ENCODE data around the gene LMO2. TPM values are rescaled to one million over a fixed set of nuclear protein-coding genes. Genes with fewer than 3 reads are reported as not detected.
A peak's percentile ranks its signal among the peaks of the same experiment; 100 is the strongest.
"Not testable (repeated sequence)": the region's sequence is repeated elsewhere in the genome, so short reads cannot be mapped to it uniquely, and the experiment has no call there.

LMO2 gene
- total RNA-seq, 2 donors from 2014 or later, result 4.6 to 13.1 TPM

- DNase-seq (ENCODE audit: low spot score), result no peak
- no peak for TF ChIP-seq CTCF (IDR thresholded peaks at IDR 0.05)
- peaks cover 0 to 7% of the 10 kb centered on the region in 2 donors for H3K27me3 ChIP-seq
- no peak overlapping the region for H3K27ac ChIP-seq
- H3K9me3 ChIP-seq, result no peaks in the 10 kb centered on the region
- peaks cover 0 to 10% of the 10 kb centered on the region in 2 donors for H3K4me1 ChIP-seq
- H3K36me3 ChIP-seq, result no peaks in the 10 kb centered on the region
- peak overlapping the region; percentile 31 to 57 for H3K4me3 ChIP-seq
Observed at GRCh38 chr11:33828604-33829429, 63.1 kb downstream of the LMO2 start.

- Histone ChIP-seq H3K27me3 (peaks cover 0 to 7% of the 10 kb centered on the region in 2 donors), H3K9me3 (no peaks in the 10 kb centered on the region), H3K36me3 (no peaks in the 10 kb centered on the region), H3K4me3 (no peak overlapping the region), H3K27ac (no peak overlapping the region), H3K4me1 (peaks cover 0 to 10% of the 10 kb centered on the region in 2 donors)
- TF ChIP-seq CTCF (IDR thresholded peaks at IDR 0.05), result no peak
- DNase-seq (ENCODE audit: low spot score), result no peak
Observed at GRCh38 chr11:33827206-33827605, 64.7 kb downstream of the LMO2 start.

- no peaks in the 10 kb centered on the region for H3K9me3 ChIP-seq
- no peaks in the 10 kb centered on the region for H3K36me3 ChIP-seq
- TF ChIP-seq CTCF (IDR thresholded peaks at IDR 0.05), result no peak
- DNase-seq (ENCODE audit: low spot score), result no peak
- H3K27me3 ChIP-seq, result peaks cover 0 to 7% of the 10 kb centered on the region in 2 donors
- no peak overlapping the region for H3K4me3 ChIP-seq
- H3K4me1 ChIP-seq, result peaks cover 0 to 10% of the 10 kb centered on the region in 2 donors
- no peak overlapping the region for H3K27ac ChIP-seq
Observed at GRCh38 chr11:33825854-33826560, 65.9 kb downstream of the LMO2 start.

- H3K4me3 ChIP-seq; DNase-seq (ENCODE audit: low spot score); H3K36me3 ChIP-seq; H3K27me3 ChIP-seq; H3K4me1 ChIP-seq; H3K27ac ChIP-seq; H3K9me3 ChIP-seq: not testable (repeated sequence)
Observed at GRCh38 chr11:33822981-33823380, 68.9 kb downstream of the LMO2 start.

GRCh38 chr11:33819278-33820035 is 72.4 kb downstream of the LMO2 start:
- Histone ChIP-seq H3K27ac (no peak overlapping the region), H3K9me3 (no peaks in the 10 kb centered on the region), H3K4me3 (no peak overlapping the region), H3K4me1 (no peaks in the 10 kb centered on the region), H3K27me3 (no peaks in the 10 kb centered on the region), H3K36me3 (no peaks in the 10 kb centered on the region)
- DNase-seq (ENCODE audit: low spot score), result no peak
- TF ChIP-seq CTCF (IDR thresholded peaks at IDR 0.05), result no peak

Other genes starting within 250 kb of the LMO2 start
- not detected for gene C11orf91, start 191.2 kb downstream of the LMO2 start, total RNA-seq
- 100 to 1,000 TPM; 414 to 561 TPM for gene CD59, start 155.7 kb downstream of the LMO2 start, total RNA-seq
- 10 to 100 TPM; 30.7 to 47.9 TPM for gene FBXO3, start 117.6 kb downstream of the LMO2 start, total RNA-seq
- gene CAPRIN1, start 159.7 kb upstream of the LMO2 start, total RNA-seq, result 100 to 1,000 TPM in 1 of 2 donors, 10 to 100 TPM in 1; 80.1 to 102 TPM
- 10 to 100 TPM; 13.3 to 16.0 TPM for gene NAT10, start 213.6 kb upstream of the LMO2 start, total RNA-seq